NCI-H69 (cell line): ENCODE measurements around the gene KSR2.
A peak's percentile ranks its signal among the peaks of the same experiment; 100 is the strongest.

ENCODE experiments used
- DNase-seq: peaks from one replicate; lab custom pipeline; 2025; lab: John Stamatoyannopoulos, UW

The KSR2 gene

DNA sequence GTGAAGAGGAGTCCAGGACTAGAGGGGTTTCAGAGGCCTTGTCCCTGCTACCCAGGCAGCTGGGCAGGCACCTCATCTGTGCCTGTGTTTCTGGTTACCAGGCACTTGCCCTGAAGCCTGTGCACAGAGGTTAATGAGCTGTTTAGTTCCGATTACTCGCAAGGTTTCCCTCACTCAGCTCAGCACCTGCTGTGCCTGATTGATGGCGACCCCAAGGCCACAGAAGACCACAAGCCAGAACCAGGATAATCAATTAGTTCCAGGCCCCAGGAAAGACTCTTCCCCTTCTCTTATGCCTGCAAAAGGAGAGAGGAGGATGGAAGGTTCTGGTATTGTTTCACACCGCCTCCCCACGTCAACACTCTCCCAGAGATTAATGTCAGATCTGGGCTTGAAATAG lies 518.6 kb downstream of the KSR2 start:
- DNase-seq: peak; percentile 47

DNA sequence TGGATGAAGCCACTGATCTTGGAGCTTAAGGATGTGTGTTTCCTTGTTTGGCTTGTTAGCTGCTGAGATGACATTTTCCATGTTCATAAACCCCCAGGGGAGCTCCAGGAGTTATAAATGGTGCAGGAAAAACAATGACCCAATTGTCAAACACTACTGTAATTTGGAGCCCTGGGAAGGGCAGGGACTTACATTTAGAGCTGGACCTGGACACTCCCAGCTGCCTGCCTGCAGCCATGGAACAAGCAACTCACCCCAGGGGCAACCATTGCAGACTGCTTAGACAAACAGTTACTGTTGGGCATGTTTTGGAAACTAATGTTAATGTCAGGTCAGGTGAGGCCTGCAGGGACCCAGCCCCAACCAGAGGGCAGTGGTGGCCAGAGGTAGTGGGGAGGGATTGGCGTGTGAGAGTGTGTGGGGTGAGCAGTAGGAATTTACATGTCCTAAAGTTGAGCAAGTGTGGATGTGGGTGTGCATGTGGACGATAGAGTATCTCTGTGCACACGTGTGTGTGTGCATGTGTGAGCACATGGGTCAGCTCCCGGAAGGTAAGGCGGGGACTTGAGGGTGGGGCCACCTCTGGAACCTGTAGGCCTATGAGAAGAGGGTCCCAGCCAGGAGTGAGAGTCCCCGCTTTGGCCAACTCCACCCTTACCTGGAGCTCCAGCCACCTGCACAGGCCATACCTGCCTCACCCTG lies 521.0 kb downstream of the KSR2 start:
- DNase-seq: peak; percentile 75

DNA sequence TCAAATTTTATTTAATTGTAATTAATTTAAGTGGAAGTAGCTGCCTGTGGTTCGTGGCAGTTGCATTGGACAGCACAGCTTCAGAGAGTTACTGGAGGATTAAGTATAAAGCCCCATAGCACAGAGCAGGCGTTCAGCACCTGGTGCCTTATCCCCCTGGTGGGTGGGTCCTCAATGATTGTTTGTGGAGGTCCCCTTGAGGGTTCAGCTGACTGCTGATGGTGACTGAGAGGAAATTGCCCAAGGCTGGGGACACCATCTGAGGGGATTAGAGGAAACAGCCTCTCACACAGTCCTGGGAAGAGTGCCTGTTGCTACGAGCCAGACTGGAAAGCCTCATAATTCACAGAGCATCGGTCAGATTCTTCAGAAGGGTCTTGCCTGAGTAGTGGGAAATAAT lies 524.0 kb downstream of the KSR2 start:
- DNase-seq: peak; percentile 61

DNA sequence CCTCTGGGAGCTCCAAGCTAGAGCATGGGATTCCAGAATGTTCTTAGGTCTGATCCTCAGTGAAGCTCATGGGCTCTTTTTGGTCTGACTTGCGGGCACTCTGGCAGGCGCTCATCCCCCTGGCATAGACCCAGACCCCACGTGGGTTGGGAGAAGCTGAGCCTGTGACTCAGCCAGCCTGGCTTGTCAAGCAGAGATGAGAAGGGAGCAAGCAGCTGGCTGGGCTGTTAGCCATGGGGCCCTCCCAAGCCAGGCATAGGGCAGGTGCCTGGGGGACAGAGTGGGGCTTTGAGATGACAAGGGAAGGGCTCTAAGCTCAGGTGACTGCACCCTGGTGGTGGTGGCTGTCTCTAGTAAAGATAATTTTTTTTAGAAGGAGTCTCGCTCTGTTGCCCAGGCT lies 527.0 kb downstream of the KSR2 start:
- DNase-seq: peak; percentile 73

DNA sequence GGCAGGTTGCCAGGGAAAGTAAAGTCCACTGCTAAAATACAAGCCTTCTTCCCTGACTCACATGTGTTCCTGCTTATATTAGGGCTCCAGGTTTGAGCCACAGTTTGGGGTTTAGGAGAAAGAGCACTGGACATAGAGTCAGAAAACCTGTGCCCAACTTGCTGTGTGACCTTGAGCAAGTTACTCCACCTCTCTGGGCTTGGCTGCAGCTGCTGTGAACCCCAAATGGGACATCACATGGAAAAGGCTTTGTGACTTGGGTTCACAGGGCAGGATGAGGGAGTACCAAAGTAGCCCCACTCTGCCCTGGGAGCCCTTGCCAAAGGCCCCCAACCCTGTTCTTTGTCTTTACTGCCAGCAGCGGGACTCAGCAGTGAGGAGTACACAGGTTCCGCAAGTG lies 528.4 kb downstream of the KSR2 start:
- DNase-seq: no peak

DNA sequence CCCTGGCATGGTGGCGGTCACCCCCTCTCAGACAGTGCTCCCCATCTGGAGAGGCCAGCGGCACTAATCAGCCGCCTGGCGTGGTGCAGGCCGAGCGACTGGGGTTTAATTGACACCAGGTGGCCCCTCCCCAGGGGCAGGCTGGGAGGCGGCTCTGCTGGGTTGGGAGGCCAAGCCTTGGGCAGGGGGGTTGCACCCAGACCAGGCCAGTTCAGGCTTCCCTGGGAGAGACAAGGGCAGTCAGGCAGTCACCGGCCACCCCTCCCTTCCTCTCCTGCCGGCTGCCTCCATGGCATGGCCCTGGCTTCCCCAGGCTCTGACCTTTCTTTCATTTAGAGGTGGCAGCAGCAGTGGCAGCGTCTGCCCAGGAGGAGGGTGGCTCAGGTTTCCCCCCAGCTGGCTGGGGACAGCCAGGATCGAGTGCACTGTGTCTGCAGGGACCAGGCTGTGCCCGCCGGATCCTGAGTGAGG lies 529.2 kb downstream of the KSR2 start:
- peak; percentile 55 for DNase-seq

DNA sequence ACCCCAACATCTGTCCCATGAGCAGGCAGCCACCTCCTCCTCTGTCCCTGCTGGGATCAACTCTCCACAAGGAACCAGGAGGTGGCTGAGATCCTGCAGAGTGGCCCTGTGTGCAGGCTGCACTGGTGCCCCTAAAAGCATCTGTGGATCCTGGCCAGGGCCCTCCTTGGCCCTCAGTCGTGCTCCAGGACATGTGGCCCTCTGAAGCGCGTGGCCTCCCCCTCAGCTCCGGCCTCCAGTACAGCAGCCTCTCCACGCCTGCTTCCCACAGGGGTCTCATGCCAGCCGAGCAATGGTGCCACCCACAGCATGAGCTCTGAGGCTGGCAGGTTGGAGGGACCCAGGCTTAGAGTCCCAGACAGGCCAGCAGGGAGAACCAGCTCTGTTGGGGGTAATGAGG lies 530.0 kb downstream of the KSR2 start:
- no peak for DNase-seq

DNA sequence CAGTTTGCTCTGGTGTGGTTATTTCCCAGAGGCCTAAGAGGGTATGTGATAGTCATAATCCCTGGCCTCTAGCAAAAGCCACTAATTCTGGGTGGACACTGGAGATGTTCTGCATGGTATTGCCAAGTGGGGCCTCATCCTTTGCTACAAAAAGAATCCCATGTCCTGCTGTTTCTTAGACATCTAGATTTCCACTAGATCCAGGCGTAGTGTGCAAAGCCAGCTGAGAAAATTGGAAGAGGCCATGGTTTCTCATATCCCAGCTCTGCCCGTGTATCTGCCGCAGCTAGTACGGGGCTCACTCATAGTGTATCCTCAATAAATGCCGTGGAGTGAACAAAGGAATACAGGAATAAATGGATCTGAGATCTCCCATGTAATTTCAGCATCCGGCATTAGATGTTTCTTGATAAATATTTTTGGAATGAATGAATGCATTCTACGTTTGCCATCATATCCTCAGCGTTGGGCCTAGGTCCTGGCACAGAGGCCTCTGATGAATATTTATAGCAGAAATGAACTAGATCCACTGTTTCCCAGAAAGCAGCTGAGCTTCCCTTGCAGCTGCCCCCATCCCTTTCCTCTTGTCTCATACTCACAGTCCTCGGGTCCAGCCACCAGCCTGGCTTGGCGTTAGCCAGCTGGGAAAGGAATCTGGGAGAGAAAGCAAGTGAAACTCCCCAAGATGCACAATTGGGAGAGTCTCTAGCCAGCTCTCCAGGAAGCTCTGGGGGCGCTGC lies 531.1 kb downstream of the KSR2 start:
- no peak for DNase-seq

DNA sequence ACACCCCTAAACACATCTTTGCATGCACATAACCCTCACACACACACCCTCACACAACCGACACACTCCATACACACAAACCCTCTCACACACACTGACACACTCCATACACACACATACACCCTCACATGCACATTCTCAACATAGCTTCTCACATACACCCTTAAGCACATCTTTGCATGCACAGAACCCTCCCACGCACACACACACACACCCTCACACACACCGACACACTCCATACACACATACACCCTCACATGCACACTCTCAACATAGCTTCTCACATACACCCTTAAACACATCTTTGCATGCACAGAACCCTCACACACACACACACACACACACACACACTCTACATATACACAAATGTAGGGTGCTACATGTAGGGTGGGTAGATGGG lies 534.9 kb downstream of the KSR2 start:
- DNase-seq: no peak

DNA sequence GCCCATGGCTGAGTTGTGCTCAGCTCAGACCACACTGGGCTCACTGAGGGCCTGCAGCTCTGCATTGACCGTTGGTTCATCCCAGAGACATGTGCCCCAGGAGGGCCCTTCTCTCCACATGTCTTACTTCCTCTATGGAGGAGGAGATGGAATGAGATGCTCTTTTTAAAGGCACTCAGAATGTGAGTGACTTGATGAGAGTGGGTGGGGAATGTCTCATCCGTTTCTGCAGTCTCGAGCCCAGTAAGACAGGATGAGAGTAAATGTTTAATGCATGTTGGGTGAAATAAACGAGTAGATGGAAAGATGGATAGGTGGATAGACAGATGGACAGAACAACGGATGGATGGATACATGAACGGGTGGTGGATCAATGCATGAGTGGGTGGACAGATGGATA lies 538.5 kb downstream of the KSR2 start:
- no peak for DNase-seq

DNA sequence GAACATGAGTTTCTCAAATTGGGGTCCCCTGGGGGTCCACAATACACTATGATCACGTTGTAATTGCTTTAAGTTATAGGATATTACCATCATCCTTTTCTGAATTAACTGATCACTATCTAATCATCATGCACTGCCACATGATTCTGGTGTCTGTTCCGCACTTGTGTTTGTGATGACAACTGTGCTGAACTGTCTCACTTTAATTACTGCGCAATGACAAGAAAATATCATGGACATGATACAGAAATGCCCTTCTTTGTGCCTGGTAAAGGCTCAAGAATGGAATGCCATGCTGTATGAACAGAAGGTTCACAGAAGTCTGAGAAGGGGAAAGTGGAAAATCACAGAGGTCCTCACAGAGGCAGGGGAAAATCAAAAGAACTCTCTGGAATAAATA lies 541.6 kb downstream of the KSR2 start:
- no peak for DNase-seq

DNA sequence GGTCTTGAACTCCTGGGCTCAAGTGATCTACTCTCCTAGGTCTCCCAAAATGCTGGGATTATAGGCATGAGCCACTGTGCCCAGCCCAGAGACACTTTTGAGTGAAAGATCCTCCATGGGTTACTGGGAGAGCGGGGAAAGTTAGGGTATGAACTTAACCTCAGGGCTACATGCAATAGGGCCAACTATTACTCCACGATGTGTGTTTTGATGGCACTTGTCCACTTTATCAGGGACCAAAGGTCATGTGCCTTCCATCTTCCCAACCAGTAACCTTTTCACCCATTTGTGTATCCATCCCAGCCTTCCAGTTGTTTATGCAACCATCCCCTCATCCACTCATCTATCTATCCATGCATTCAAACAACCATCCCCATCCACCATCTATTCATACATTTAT lies 546.8 kb downstream of the KSR2 start:
- no peak for DNase-seq

DNA sequence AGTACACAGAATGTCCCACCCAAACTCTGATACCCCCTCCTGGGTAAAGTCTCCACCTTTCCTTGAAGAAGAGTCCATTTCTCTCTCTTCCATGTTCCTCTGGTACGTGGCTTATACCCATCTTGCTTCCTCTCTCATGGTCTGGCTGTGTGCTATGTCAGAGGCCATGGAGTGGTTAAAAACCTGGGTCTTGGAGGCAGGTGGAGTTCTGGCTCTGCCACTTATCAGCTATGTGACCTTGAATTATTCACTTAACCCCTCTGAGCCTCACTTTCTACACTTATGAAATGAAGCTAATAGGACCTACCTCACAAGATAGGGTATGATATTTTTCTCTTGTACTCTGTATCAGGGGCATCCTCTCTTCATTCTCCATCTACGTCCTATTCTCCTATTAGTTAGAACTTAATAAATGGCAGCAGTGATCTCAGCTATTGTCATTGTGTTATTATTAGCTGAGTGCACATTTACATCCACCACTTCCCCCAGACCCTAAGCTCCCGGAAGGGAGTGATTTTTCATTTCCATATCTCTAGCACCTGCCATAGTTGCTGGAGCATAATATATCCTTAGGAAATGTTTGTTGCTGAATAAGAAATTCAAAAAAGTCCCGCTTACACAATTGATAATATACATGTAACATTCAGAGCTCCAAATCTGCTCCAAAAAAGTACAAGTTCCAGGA lies 547.6 kb downstream of the KSR2 start:
- DNase-seq: no peak

DNA sequence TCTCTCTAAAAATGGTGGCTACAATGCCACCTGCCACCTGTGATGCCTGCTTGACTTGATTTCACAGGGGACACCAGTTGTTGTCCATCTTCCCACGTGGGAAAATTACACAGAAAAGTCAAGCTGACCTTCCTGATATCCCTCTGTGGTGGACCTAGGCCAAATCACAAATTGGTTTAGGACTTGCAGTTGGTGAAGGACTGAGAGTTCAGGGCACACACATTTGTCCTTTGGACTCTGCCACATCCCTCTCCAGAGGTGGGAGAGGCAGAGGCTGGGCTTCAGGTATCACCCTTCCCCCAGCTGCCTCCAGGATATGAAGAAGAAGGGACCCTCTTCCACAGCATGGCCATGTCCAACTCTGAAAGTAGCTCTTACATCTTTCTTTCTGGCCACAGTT lies 551.8 kb downstream of the KSR2 start:
- no peak for DNase-seq

DNA sequence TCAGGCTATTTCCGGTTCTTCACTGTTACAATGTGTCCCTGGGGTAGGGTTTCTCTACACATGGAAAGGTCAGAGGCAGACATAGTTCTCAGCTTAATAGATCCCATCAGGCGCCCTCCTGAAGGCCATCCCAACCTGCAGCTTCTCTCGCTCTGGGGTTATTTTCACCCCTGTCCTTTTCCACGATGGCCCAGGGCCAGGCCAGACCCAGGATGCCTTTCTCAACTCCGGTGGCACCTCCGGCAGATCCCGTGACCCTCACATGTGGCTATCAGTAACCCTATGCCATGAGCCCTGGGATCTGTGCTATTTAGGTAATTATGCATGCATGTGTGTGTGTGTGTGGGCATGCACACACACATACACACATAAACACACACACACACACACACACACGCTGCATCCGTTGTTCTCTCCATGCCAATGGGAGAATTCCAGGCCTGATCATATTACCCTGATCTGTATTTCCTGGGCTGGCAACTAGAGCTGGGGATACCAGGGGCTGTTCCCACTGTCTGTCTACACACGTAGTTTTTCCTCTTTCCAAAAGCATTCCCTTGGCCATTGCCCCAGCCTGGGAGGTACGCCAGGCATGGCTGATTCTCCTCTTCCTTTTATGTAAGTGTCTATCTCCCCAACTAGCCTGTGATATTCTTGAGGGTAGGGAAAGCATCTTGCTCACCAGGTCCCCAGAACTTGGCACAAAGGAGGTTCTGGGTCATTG lies 556.2 kb downstream of the KSR2 start:
- no peak for DNase-seq

DNA sequence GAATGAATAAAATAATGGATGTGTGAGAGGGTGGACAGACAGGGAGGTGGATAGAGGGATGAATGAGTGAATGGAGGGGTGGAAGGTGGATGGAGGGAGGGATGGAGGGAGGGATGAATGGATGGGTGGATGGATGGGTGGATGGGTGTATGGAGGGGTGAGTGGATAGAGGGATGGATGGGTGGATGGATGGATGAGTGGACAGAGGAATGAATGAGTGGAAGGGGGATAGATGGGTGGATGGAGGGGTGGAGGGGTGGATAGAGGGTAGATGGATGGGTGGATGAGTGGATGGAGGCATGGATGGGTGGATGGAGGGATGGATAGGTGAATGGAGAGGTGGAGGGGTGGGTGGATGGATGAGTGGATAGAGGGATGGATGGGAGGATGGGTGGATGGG lies 559.5 kb downstream of the KSR2 start:
- DNase-seq: no peak

DNA sequence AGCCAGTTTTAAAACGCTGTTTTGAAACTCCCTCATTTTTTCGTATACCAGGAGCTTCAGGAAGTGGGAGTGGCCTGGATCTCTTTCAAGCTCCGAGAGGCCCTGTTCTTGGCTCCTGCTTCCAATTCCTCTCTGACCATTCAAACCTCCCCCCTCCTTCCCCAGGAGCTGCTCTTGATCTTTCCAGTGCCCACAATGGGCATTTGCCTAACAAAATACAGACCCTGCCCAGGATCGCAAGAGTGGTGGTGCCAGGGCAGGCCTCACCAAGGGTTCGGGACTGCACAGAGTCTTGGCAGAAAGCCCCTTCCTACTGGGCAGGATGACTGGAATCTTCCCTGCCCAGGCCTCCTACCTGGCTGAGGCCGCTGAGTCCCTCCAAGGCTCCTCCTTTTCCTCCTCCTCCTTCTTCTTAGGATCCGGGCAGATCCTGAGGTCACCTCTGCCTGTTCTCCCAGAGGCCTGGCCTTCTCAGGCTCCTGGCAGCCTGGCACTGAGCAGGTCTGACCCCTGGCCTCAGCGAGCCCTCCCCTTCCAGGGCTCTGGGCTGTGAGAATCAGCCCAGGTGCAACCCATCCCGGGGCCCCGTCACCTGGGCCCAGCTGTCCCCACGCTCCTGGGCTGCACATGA lies 560.5 kb downstream of the KSR2 start:
- peak; percentile 65 for DNase-seq

DNA sequence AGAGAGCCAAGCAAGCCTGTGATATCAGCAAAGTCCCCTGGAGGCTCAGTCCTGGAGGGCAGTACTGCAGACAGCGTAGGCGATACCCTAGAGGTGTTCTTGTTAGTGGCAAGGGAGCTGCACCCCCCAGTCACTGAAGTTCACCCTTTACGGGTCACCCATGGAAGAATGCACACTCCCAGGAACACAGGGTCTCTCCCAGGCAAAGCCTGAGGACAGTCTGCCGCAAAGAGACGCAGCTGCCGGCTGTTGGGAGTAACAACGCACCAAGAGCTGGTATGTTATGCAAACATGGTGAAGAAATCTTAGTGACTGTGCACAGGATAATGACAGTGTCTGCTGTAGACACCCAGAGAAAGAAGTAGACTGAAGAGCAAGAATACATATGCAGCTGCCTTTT lies 563.9 kb downstream of the KSR2 start:
- peak; percentile 43 for DNase-seq

DNA sequence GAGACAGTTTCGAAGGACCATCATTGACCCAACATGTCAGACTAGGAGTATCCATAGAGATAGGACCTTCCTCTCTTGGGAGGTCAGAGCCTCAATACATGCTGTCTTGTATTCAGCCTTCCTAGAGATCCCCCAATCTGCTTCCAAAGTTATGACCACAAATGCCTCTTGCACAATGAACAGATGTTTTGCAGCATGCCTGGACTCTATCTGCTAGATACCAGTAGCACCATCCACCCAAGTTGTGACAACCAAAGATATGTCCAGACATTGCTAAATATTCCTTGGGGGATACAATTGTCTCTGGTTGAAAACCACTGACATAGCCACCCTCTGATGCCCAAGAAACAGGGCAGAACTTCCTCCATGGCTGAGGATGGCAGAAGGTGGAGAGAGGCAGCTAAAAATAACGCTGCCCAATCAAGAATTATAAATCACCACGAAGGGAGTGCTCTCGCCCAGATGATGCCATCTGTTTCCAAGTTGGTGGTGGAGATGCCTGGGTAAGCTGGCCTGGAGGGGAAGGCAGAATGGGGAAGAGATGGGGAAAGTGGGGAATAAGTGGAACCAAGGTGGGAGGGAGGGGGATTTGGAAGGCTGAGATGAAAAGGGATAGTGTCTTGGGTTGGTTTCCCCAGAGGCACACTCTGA lies 564.5 kb downstream of the KSR2 start:
- peak; percentile 30 for DNase-seq

DNA sequence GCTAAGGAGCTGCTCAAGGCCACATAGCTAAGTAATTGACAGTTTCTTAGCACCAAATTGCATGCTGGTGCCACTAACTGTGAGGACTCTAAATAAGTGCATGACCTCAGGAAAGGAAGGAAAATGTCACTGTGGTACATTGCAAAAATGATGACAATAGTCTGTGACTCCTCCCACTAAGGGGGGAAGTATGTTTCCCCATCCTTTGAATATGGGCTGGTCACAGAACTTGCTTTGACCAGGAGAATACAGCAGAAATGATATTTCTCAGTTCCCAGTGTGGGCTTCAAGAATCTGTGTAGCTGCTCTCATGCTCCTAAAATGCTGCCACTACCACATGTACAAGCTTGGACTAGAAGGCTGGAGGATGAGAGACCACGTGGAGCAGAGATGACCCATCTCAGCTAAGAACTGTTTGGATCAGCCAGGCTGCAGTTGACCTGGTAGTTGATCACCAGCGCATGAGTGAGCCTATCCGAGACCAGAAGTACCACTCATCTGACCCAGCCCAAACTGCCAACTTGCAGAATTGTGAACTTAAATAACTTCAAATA lies 565.1 kb downstream of the KSR2 start:
- no peak for DNase-seq
